CD4-positive, alpha-beta memory T cell (primary cell): ENCODE results near the gene CDH15. TPM values are rescaled to one million over a fixed set of nuclear protein-coding genes. Genes with fewer than 3 reads are reported as not detected.

Experiments used
- CTCF ChIA-PET: fragments of 350-600 bp; sonication (Branson Sonifier 250); formaldehyde crosslinking; loops from one replicate; lab custom pipeline; 2021; ENCODE audit warnings: inconsistent platforms; ENCODE audit not compliant: partially characterized antibody; lab: Charles Lee
- POLR2A ChIA-PET: fragments of 350-600 bp; sonication (Branson Sonifier 250); formaldehyde crosslinking; loops from one replicate; lab custom pipeline; 2021; ENCODE audit not compliant: partially characterized antibody; lab: Charles Lee
- DNase-seq, 5 donors: peaks; one replicate each; pipeline versions ENCODE4 v3.0.0 to v3.0.0-alpha.2; 2020 to 2022; ENCODE audit warnings: mixed read lengths in 1 of 5
- H3K27ac ChIP-seq: one replicate; pipeline ENCODE4 v1.7.0; 2013; ENCODE audit warnings: low read depth, low read length
- H3K27me3 ChIP-seq: 2 replicates; pipeline ENCODE4 v1.7.0; 2013; ENCODE audit warnings: mild to moderate bottlenecking, low read length, moderate library complexity; ENCODE audit not compliant: insufficient read depth
- H3K36me3 ChIP-seq: 2 replicates; pipeline ENCODE4 v1.7.0; 2013; ENCODE audit warnings: mild to moderate bottlenecking, low read length, moderate library complexity; ENCODE audit not compliant: insufficient read depth
- H3K4me1 ChIP-seq: 2 replicates; pipeline ENCODE4 v1.7.0; 2013; ENCODE audit warnings: mild to moderate bottlenecking, low read length, moderate library complexity; ENCODE audit not compliant: insufficient read depth
- H3K4me3 ChIP-seq, 2 donors: one replicate each; pipeline ENCODE4 v1.7.0; 2013; ENCODE audit warnings: low read length in 2 of 2, mild to moderate bottlenecking in 1 of 2
- H3K9me3 ChIP-seq, 2 donors: one replicate each; pipeline ENCODE4 v1.7.0; 2013; ENCODE audit warnings: low read length in 2 of 2, control low read depth in 1 of 2; ENCODE audit not compliant: control insufficient read depth in 1 of 2
- H3K27ac Mint-ChIP-seq, 7 donors: one replicate each; pipeline ENCODE4 v1.8.0; 2020 to 2021; ENCODE audit warnings: mixed read lengths in 7 of 7, mild to moderate bottlenecking in 6 of 7, inconsistent platforms in 3 of 7, moderate library complexity in 3 of 7
- H3K27me3 Mint-ChIP-seq, 2 donors: one replicate each; pipeline ENCODE4 v1.8.0; 2020 to 2021; ENCODE audit warnings: mixed read lengths in 2 of 2
- H3K36me3 Mint-ChIP-seq, 2 donors: one replicate each; pipeline ENCODE4 v1.8.0; 2020 to 2021; ENCODE audit warnings: mixed read lengths in 2 of 2, inconsistent platforms in 1 of 2, mild to moderate bottlenecking in 1 of 2
- H3K4me1 Mint-ChIP-seq, 4 donors: one replicate each; pipeline ENCODE4 v1.8.0; 2020 to 2021; ENCODE audit warnings: mixed read lengths in 4 of 4, mild to moderate bottlenecking in 1 of 4
- H3K4me3 Mint-ChIP-seq, 8 donors: one replicate each; pipeline ENCODE4 v1.8.0; 2020 to 2021; ENCODE audit warnings: mixed read lengths in 8 of 8, mild to moderate bottlenecking in 7 of 8, moderate library complexity in 6 of 8, inconsistent platforms in 3 of 8
- H3K9me3 Mint-ChIP-seq, 8 donors: one replicate each; pipeline ENCODE4 v1.8.0; 2020 to 2021; ENCODE audit warnings: mixed read lengths in 8 of 8, mild to moderate bottlenecking in 5 of 8, inconsistent platforms in 3 of 8, moderate library complexity in 1 of 8
- intact Hi-C: fragments of 100-400 bp; cut with micrococcal nuclease; formaldehyde crosslinking; loops from one replicate; pipeline ENCODE4 v1.15.1; 2023
- polyA plus RNA-seq, 2 donors: library from polyadenylated mRNA; unstranded; fragments of 300-500 nt; fragmentation: Illumina TruSeq; gene quantifications; one replicate each; pipeline ENCODE4 v1.2.3, GENCODE V29; 2021
- total RNA-seq, 2 experiments: library from RNA; stranded (reverse); gene quantifications; one replicate each; pipeline ENCODE4 v1.2.3, GENCODE V29; 2021

CDH15 gene
- total and polyA plus RNA-seq, 4 experiments from 2014 or later, result not detected

DNA sequence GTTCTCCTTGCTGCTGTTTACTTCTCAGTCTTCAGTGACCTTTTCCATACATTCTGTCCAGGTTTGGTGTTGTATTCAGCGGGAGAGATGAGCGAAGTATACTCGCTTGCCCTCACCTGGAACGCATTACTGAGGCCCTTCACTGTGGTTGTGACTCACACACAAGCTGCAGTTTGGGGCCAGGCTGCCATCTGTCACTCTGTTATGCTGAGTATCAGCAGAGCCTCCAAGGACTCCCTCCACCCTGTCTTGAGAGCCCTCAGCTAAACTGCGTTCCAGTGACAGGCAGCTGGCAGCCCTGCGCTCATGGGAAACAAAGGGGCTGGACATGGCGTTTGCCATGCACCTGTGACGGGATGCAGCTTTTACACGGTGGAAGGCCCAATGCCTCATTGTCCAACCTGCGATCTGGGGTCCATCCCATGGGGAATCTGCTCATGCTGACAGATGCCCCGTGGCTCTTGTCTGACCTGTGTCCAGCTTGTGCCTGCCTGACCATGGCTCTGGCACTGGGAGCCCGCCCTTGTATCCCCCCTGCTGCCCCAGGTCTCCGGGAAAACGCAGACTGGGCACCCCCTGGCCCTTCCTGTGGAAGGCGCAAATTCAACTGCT is 39.5 kb downstream of the CDH15 start:
- H3K36me3 Mint-ChIP-seq, result no peaks in the 10 kb centered on the region
- H3K4me3 Mint-ChIP-seq, result no peak overlapping the region
- no peaks in the 10 kb centered on the region for H3K4me1 Mint-ChIP-seq
- POLR2A ChIA-PET, result no interaction called here
- intact Hi-C loops, result no loop called here
- no peak overlapping the region for H3K27ac Mint-ChIP-seq
- peaks cover 4% of the 10 kb centered on the region for H3K4me1 ChIP-seq
- no peaks in the 10 kb centered on the region for H3K9me3 Mint-ChIP-seq
- H3K27me3 ChIP-seq, result peaks cover 6% of the 10 kb centered on the region
- H3K4me3 ChIP-seq, result no peak overlapping the region
- CTCF ChIA-PET, result no interaction called here
- no peaks in the 10 kb centered on the region for H3K9me3 ChIP-seq
- H3K27me3 Mint-ChIP-seq, result peaks cover 10 to 17% of the 10 kb centered on the region in 2 donors
- no peaks in the 10 kb centered on the region for H3K36me3 ChIP-seq
- DNase-seq, result no peak
- H3K27ac ChIP-seq, result no peak overlapping the region

DNA sequence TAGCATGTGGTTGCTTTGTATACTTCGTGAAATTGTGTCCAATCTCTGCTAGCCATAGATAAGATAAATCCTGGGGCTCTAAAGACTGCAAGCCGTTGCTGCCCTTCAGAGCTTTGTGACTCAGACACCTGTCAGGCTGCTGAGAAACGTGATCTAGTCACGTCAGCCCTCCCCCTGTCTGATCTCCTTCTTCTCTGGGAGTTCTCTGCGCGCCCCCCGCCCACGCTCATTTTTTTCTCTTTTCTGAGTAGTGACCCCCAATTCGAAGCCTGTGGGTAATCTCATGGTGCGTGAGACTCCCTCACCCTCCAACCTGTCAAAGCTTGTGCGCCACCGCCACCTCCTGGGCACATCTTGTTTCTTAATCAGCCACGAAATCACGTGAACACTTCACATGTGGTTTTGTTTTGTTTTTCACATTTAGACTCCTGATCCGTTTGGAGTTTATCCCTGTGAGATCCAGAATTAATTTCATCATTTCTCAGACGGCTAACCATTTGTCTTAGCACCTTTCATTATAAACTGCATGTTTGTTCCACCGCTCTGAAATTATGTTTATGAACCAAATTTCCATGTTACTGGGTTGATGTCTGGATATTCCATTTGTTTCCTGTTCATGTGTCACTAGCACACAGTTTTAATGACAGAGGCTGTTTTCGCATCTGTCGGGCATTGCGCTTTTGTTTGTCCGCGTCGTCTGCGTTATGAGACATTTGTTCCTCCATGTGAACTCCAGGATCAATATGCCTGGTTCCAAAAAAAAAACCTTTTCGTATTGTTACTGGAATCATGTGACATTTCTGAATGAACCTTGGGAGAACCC is 45.0 kb downstream of the CDH15 start:
- Histone ChIP-seq H3K36me3 (peaks cover 4% of the 10 kb centered on the region), H3K27ac (peak overlapping the region; percentile 94), H3K27me3 (no peaks in the 10 kb centered on the region), H3K9me3 (no peaks in the 10 kb centered on the region), H3K4me1 (peaks cover 21% of the 10 kb centered on the region), H3K4me3 (peak overlapping the region; percentile 10 to 91)
- peaks cover 0 to 2% (median 0%) of the 10 kb centered on the region in 8 donors for H3K9me3 Mint-ChIP-seq
- peak overlapping the region; percentile 64 to 98 (median 92) for H3K27ac Mint-ChIP-seq
- H3K4me3 Mint-ChIP-seq, result peak overlapping the region; percentile 73 to 94 (median 92)
- ChIA-PET CTCF (interaction anchor here (0.7 to 2.9 kb wide), 7 partner anchors 71 to 479 kb away, joined by 3 to 13 read pairs (median 4); no protein-coding TSS in a partner anchor), POLR2A (interaction anchor here (0.7 to 3.0 kb wide), 10 partner anchors 24 to 646 kb away, joined by 3 to 29 read pairs (median 5); partner anchors contain the start of genes ACSF3, APRT, CDH15 and CTU2)
- H3K4me1 Mint-ChIP-seq, result peaks cover 10 to 37% (median 23%) of the 10 kb centered on the region in 4 donors
- intact Hi-C loops, result loop anchor here (1.0 kb wide), 8 partner anchors 25 to 646 kb away; partner anchors contain the start of genes TRAPPC2L and ZC3H18
- peaks cover 2 to 16% of the 10 kb centered on the region in 2 donors for H3K36me3 Mint-ChIP-seq
- H3K27me3 Mint-ChIP-seq, result no peaks in the 10 kb centered on the region
- DNase-seq, result peak; percentile 79 to 88 (median 82)

DNA sequence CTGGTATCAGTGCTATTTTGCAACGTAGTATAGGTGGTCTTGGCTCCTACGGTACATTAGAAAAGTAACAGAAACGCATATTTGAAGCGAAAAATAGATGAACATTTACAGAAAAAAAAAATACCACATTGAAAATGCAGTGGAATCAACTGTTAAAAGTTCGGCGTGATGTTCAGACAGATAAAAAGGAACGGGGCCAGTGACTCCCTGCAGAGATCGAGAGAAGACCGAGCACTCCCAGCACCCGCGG is 45.5 kb downstream of the CDH15 start:
- Histone ChIP-seq H3K9me3 (no peaks in the 10 kb centered on the region), H3K4me1 (peaks cover 21% of the 10 kb centered on the region), H3K27ac (peak overlapping the region; percentile 94), H3K27me3 (no peaks in the 10 kb centered on the region), H3K4me3 (peak overlapping the region; percentile 10 to 91), H3K36me3 (peaks cover 7% of the 10 kb centered on the region)
- no peaks in the 10 kb centered on the region for H3K27me3 Mint-ChIP-seq
- intact Hi-C loops, result loop anchor here (1.0 kb wide), 5 partner anchors 24 to 647 kb away; partner anchors contain the start of genes TRAPPC2L and ZC3H18
- ChIA-PET CTCF (interaction anchor here (0.9 to 2.9 kb wide), 5 partner anchors 24 to 483 kb away, joined by 4 to 13 read pairs (median 4); no protein-coding TSS in a partner anchor), POLR2A (interaction anchor here (0.8 to 3.0 kb wide), 13 partner anchors 24 to 647 kb away, joined by 3 to 29 read pairs (median 5); partner anchors contain the start of genes ACSF3, APRT, CDH15 and CDK10)
- peaks cover 7 to 20% of the 10 kb centered on the region in 2 donors for H3K36me3 Mint-ChIP-seq
- H3K4me1 Mint-ChIP-seq, result peaks cover 10 to 37% (median 26%) of the 10 kb centered on the region in 4 donors
- peaks cover 0 to 2% (median 0%) of the 10 kb centered on the region in 8 donors for H3K9me3 Mint-ChIP-seq
- peak overlapping the region; percentile 64 to 98 (median 92) for H3K27ac Mint-ChIP-seq
- peak overlapping the region; percentile 73 to 94 (median 92) for H3K4me3 Mint-ChIP-seq
- no peak for DNase-seq

DNA sequence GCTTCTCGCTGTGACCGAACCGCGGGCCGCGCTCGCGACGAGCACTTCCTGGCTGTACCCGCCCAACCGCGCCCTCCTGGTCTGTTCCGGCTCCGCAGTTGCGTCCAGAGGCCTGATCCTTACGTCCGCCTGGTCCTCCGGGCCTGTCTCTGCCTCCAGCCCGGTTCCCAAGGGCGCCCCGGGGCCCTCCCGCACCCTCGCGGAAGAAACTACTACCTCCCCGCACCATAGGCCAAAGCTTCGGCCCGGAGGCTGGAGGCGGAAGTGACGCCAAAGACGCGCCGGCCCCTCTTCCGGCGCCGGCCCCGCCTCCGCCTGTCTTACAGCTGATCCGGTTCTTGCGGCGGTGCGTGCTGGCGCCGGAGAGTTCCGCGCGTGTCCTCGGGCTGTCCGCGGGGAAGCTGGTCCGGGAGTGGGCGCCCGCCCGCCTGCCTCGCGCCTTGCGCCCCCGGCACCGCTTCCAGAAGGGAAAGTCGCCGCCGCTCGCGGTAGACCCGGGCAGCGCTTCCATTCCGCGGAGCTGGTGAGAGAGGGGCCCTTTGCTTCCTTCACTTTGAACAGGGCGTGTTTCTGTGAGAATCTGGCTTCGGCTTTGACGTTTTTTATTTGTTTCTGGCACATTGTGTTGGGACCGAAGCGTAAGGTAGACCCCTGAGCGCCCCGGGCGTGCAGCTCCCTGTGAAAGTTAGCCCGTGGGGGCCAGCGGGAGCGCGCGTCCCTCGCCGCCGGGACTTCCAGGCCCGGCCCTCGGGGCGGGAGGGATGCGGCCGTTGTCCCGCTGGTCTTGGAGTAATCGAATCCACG is 46.0 kb downstream of the CDH15 start, which contains the start of gene ZNF778:
Gene ZNF778 (plus strand): TSS at position 316 of the 804 bp plus-strand sequence. CDS start 3,425 bp downstream, outside the sequence.
- ChIA-PET POLR2A (interaction anchor here (0.7 to 3.0 kb wide), 18 partner anchors 23 to 681 kb away, joined by 3 to 29 read pairs (median 4); partner anchors contain the start of genes ACSF3, APRT, CDH15 and CDK10), CTCF (interaction anchor here (0.7 to 2.9 kb wide), 8 partner anchors 23 to 483 kb away, joined by 3 to 13 read pairs (median 4); partner anchors contain the start of gene APRT)
- Histone ChIP-seq H3K4me1 (peaks cover 21% of the 10 kb centered on the region), H3K27me3 (no peaks in the 10 kb centered on the region), H3K27ac (peak within 1 kb of the TSS; percentile 94), H3K4me3 (peak within 1 kb of the TSS; percentile 76 to 91), H3K9me3 (no peaks in the 10 kb centered on the region), H3K36me3 (peaks cover 13% of the 10 kb centered on the region)
- peak; percentile 83 to 87 (median 85) for DNase-seq
- Mint-ChIP-seq H3K27me3 (no peaks in the 10 kb centered on the region), H3K36me3 (peaks cover 13 to 25% of the 10 kb centered on the region in 2 donors), H3K9me3 (peaks cover 0 to 2% (median 0%) of the 10 kb centered on the region in 8 donors), H3K4me3 (peak within 1 kb of the TSS; percentile 73 to 94 (median 92)), H3K4me1 (peaks cover 10 to 37% (median 26%) of the 10 kb centered on the region in 4 donors), H3K27ac (peak within 1 kb of the TSS; percentile 64 to 98 (median 92))
- intact Hi-C loops, result loop anchor here (1.0 kb wide), 5 partner anchors 24 to 647 kb away; partner anchors contain the start of genes TRAPPC2L and ZC3H18

DNA sequence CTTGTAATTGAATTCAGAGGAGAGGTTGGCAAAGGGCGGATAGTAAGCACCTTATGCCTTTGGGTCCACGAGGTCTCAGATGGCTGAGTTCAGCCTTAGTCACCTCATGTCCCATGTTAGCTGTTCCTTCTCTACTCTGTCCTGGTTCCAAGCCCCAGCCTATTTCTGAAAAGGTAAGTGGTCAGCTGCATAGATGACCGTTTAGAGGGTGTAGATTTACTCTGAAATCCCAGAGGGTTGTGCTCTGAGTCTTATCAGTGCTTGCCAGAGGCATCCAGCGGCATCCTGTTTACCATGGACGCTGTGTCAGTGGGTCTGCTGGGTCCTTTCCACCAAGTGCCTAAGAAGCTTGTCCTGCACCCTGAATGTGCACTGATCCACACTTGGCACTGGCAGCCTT is 47.8 kb downstream of the CDH15 start:
- Mint-ChIP-seq H3K9me3 (peaks cover 0 to 2% (median 0%) of the 10 kb centered on the region in 8 donors), H3K36me3 (peaks cover 23 to 35% of the 10 kb centered on the region in 2 donors), H3K27me3 (no peaks in the 10 kb centered on the region), H3K4me3 (peak overlapping the region; percentile 25 to 92 (median 69)), H3K27ac (peak overlapping the region in 6 of 7 donors; percentile 44 to 88 (median 64)), H3K4me1 (peaks cover 10 to 37% (median 26%) of the 10 kb centered on the region in 4 donors)
- Histone ChIP-seq H3K4me1 (peaks cover 21% of the 10 kb centered on the region), H3K9me3 (no peaks in the 10 kb centered on the region), H3K27ac (no peak overlapping the region), H3K4me3 (no peak overlapping the region), H3K27me3 (no peaks in the 10 kb centered on the region), H3K36me3 (peaks cover 24% of the 10 kb centered on the region)
- ChIA-PET CTCF (no interaction called here), POLR2A (no interaction called here)
- no peak for DNase-seq
- intact Hi-C loops, result no loop called here

DNA sequence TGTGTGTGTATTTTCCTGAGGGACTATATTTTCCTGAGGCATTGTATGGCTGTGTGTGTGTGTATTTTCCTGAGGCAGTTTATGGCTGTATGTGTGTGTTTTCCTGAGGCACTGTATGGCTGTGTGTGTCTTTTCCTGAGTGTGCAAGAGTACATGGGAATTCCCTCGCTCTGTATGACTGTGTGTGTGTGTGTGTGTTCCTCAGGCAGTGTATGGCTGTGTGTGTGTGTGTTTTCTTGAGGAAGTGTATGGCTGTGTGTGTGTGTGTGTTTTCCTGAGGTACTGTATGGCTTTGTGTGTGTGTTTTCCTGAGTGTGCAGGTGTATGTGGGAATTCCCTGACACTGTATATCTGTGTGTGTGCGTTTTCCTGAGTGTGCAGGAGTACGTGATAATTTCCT is 50.1 kb downstream of the CDH15 start:
- Histone ChIP-seq H3K36me3 (peaks cover 29% of the 10 kb centered on the region), H3K4me3 (no peak overlapping the region), H3K27me3 (no peaks in the 10 kb centered on the region), H3K27ac (no peak overlapping the region), H3K4me1 (peaks cover 12% of the 10 kb centered on the region), H3K9me3 (no peaks in the 10 kb centered on the region)
- Mint-ChIP-seq H3K9me3 (peaks cover 0 to 9% (median 6%) of the 10 kb centered on the region in 8 donors), H3K4me3 (no peak overlapping the region), H3K4me1 (peaks cover 6 to 32% (median 23%) of the 10 kb centered on the region in 4 donors), H3K27me3 (no peaks in the 10 kb centered on the region), H3K36me3 (peaks cover 41 to 52% of the 10 kb centered on the region in 2 donors), H3K27ac (no peak overlapping the region)
- no peak for DNase-seq
- intact Hi-C loops, result no loop called here
- CTCF ChIA-PET, result no interaction called here
- POLR2A ChIA-PET, result no interaction called here
